NOMO-1 treated with dmso at 0.1 percent for 144 hours (cell line): ENCODE measurements around the gene MRC2.

Source experiments
- DNase-seq: peaks from one replicate; lab custom pipeline; 2025; ENCODE audit not compliant: unreplicated experiment; lab: John Stamatoyannopoulos, UW

Gene MRC2

GRCh38 chr17:62660629-62661118 lies 33.2 kb downstream of the MRC2 start:
- no peak for DNase-seq

GRCh38 chr17:62661337-62661736 lies 33.9 kb downstream of the MRC2 start:
- no peak for DNase-seq

GRCh38 chr17:62662855-62663254 lies 35.4 kb downstream of the MRC2 start:
- DNase-seq: no peak

GRCh38 chr17:62663304-62663703 lies 35.8 kb downstream of the MRC2 start:
- DNase-seq: peak; percentile 54

GRCh38 chr17:62664336-62665120 lies 37.1 kb downstream of the MRC2 start:
- DNase-seq: no peak

GRCh38 chr17:62665599-62665998 lies 38.1 kb downstream of the MRC2 start:
- no peak for DNase-seq

GRCh38 chr17:62666061-62666800 lies 38.8 kb downstream of the MRC2 start:
- DNase-seq: no peak

- no peak for DNase-seq
These were observed 39.5 kb downstream of the MRC2 start for GRCh38 chr17:62666801-62667591.

GRCh38 chr17:62668091-62668804 lies 40.8 kb downstream of the MRC2 start:
- no peak for DNase-seq

GRCh38 chr17:62670202-62670821 lies 42.8 kb downstream of the MRC2 start:
- no peak for DNase-seq

GRCh38 chr17:62671553-62671952 lies 44.1 kb downstream of the MRC2 start:
- DNase-seq: no peak

GRCh38 chr17:62672957-62673356 lies 45.5 kb downstream of the MRC2 start:
- DNase-seq: no peak

- DNase-seq: no peak
These were observed 46.3 kb downstream of the MRC2 start for GRCh38 chr17:62673614-62674362.

GRCh38 chr17:62674363-62674739 lies 46.9 kb downstream of the MRC2 start:
- DNase-seq: no peak

GRCh38 chr17:62674841-62675240 lies 47.4 kb downstream of the MRC2 start:
- DNase-seq: no peak

GRCh38 chr17:62675260-62675659 lies 47.8 kb downstream of the MRC2 start:
- DNase-seq: no peak

GRCh38 chr17:62675701-62676100 lies 48.2 kb downstream of the MRC2 start:
- no peak for DNase-seq

- no peak for DNase-seq
These were observed 48.9 kb downstream of the MRC2 start for GRCh38 chr17:62676231-62676943.

GRCh38 chr17:62676952-62677596 lies 49.6 kb downstream of the MRC2 start:
- DNase-seq: no peak
